GM12878 (cell line): Measurements from ENCODE around the gene KRT86.

Experiments used
- ATF2 ChIP-seq: IDR thresholded peaks from 2 replicates; pipeline ENCODE4 v1.6.1; 2012; ENCODE audit warnings: low read length, inconsistent platforms
- BACH1 ChIP-seq: fragments of 450-650 bp; IDR thresholded peaks from 2 replicates; pipeline ENCODE4 v1.6.1; 2017; ENCODE audit warnings: mild to moderate bottlenecking, borderline replicate concordance
- CHD2 ChIP-seq: IDR thresholded peaks from 2 replicates; pipeline ENCODE4 v1.6.1; 2011; ENCODE audit warnings: low read depth, low read length, improper control_type of control experiment, borderline replicate concordance
- CTCF ChIP-seq, 3 experiments: IDR thresholded peaks in 2 of 3; conservative IDR thresholded peaks in 1 of 3; 2 replicates each; pipeline ENCODE4 v1.5.1; 2011; ENCODE audit warnings: low read depth in 3 of 3, low read length in 3 of 3, mild to moderate bottlenecking in 3 of 3, control low read depth in 2 of 3, moderate library complexity in 2 of 3, inconsistent platforms in 1 of 3, mixed read lengths in 1 of 3; ENCODE audit not compliant: control insufficient read depth in 2 of 3, insufficient read depth in 1 of 3; ENCODE audit errors: extremely low read depth in 1 of 3
- E4F1 ChIP-seq: fragments of 450-650 bp; IDR thresholded peaks from 2 replicates; pipeline ENCODE4 v1.6.1; 2018; ENCODE audit warnings: borderline replicate concordance, mild to moderate bottlenecking; ENCODE audit not compliant: partially characterized antibody
- NFIC ChIP-seq: IDR thresholded peaks from 2 replicates; pipeline ENCODE4 v1.6.1; 2012; ENCODE audit warnings: low read depth, mild to moderate bottlenecking, inconsistent platforms, low read length, moderate library complexity
- NKRF ChIP-seq: fragments of 450-650 bp; conservative IDR thresholded peaks from 2 replicates; pipeline ENCODE4 v1.6.1; 2017; ENCODE audit warnings: mild to moderate bottlenecking, moderate library complexity

GRCh38 chr12:52295663-52296062 is 21.2 kb downstream of the KRT86 start:
- TF ChIP-seq NFIC (no peak), BACH1 (no peak), E4F1 (no peak), CTCF (IDR thresholded peaks at IDR 0.05 in 2 of 3, conservative IDR thresholded peaks at IDR 0.05 in 1 of 3; ENCODE audit: control insufficient read depth in 2 of 3, extremely low read depth in 1 of 3, insufficient read depth in 1 of 3, low read depth in 3 of 3, low read length in 3 of 3) (no peak), ATF2 (no peak), CHD2 (no peak), NKRF (no peak)
